Mesenchymal stem cell (in vitro differentiated cells and primary cell): ENCODE data around the gene GSK3B.

Experiments
- DNase-seq: peaks from one replicate; pipeline ENCODE4 v3.0.0-alpha.2; 2013
- H2AFZ ChIP-seq: one replicate; pipeline ENCODE4 v1.6.1; 2013; ENCODE audit warnings: low read depth, mild to moderate bottlenecking, control low read depth, inconsistent platforms, low read length, moderate library complexity
- H2AK5ac ChIP-seq: 2 replicates; pipeline ENCODE4 v1.6.1; 2013; ENCODE audit warnings: low read length, moderate library complexity, mild to moderate bottlenecking, inconsistent platforms; ENCODE audit not compliant: severe bottlenecking
- H2BK120ac ChIP-seq: one replicate; pipeline ENCODE4 v1.6.1; 2013; ENCODE audit warnings: low read depth, mild to moderate bottlenecking, inconsistent platforms, low read length, moderate library complexity
- H2BK12ac ChIP-seq, 2 experiments: one replicate each; pipeline ENCODE4 v1.6.1; 2013; ENCODE audit warnings: inconsistent platforms in 2 of 2, low read length in 2 of 2, mild to moderate bottlenecking in 2 of 2, moderate library complexity in 2 of 2, control low read depth in 1 of 2
- H2BK15ac ChIP-seq: one replicate; pipeline ENCODE4 v1.6.1; 2013; ENCODE audit warnings: mild to moderate bottlenecking, low read depth, inconsistent platforms; ENCODE audit not compliant: poor library complexity, severe bottlenecking
- H2BK5ac ChIP-seq: 2 replicates; pipeline ENCODE4 v1.6.1; 2013; ENCODE audit warnings: low read depth, mild to moderate bottlenecking, low read length, control low read depth, inconsistent platforms; ENCODE audit not compliant: poor library complexity, severe bottlenecking
- H3K14ac ChIP-seq, 2 experiments: one replicate each; pipeline ENCODE4 v1.6.1; 2013; ENCODE audit warnings: inconsistent platforms in 2 of 2, low read length in 2 of 2, control low read depth in 1 of 2, mild to moderate bottlenecking in 1 of 2, moderate library complexity in 1 of 2
- H3K18ac ChIP-seq, 2 experiments: one replicate each; pipeline ENCODE4 v1.6.1; 2013; ENCODE audit warnings: inconsistent platforms in 2 of 2, low read length in 2 of 2, control low read depth in 1 of 2, low read depth in 1 of 2, mild to moderate bottlenecking in 1 of 2
- H3K23ac ChIP-seq, 2 experiments: one replicate each; pipeline ENCODE4 v1.6.1; 2013; ENCODE audit warnings: inconsistent platforms in 2 of 2, low read length in 2 of 2, mild to moderate bottlenecking in 2 of 2, moderate library complexity in 2 of 2, control low read depth in 1 of 2
- H3K27ac ChIP-seq: 2 replicates; pipeline ENCODE4 v1.5.1; 2013; ENCODE audit warnings: mild to moderate bottlenecking, moderate library complexity, low read length, control low read depth, inconsistent platforms; ENCODE audit not compliant: poor library complexity, severe bottlenecking
- H3K27me3 ChIP-seq, 2 experiments: 2 replicates each; pipeline versions ENCODE4 v1.6.1 to v1.7.0; 2013; ENCODE audit warnings: low read length in 2 of 2, mild to moderate bottlenecking in 2 of 2, moderate library complexity in 2 of 2, control low read depth in 1 of 2, inconsistent platforms in 1 of 2; ENCODE audit not compliant: control insufficient read depth in 1 of 2, insufficient read depth in 1 of 2
- H3K36me3 ChIP-seq, 2 experiments: 2 replicates each; pipeline versions ENCODE4 v1.6.1 to v1.7.0; 2013; ENCODE audit warnings: low read length in 2 of 2, control low read depth in 1 of 2, inconsistent platforms in 1 of 2, low read depth in 1 of 2, mild to moderate bottlenecking in 1 of 2; ENCODE audit not compliant: insufficient read depth in 2 of 2, control insufficient read depth in 1 of 2
- H3K4ac ChIP-seq, 2 experiments: one replicate each; pipeline ENCODE4 v1.6.1; 2013; ENCODE audit warnings: inconsistent platforms in 2 of 2, low read length in 2 of 2, mild to moderate bottlenecking in 2 of 2, moderate library complexity in 2 of 2, control low read depth in 1 of 2, low read depth in 1 of 2
- H3K4me1 ChIP-seq: 2 replicates; pipeline ENCODE4 v1.6.1; 2013; ENCODE audit warnings: low read depth, low read length, control low read depth; ENCODE audit not compliant: control insufficient read depth, insufficient read depth
- H3K4me2 ChIP-seq: 2 replicates; pipeline ENCODE4 v1.6.1; 2013; ENCODE audit warnings: low read length, mild to moderate bottlenecking, inconsistent platforms; ENCODE audit not compliant: poor library complexity, severe bottlenecking
- H3K4me3 ChIP-seq, 2 experiments: 2 replicates each; pipeline versions ENCODE4 v1.5.1 to v1.7.0; 2013; ENCODE audit warnings: low read length in 2 of 2, mild to moderate bottlenecking in 2 of 2, control low read depth in 1 of 2, low read depth in 1 of 2; ENCODE audit not compliant: insufficient read depth in 1 of 2
- H3K79me1 ChIP-seq: replicated peaks from 2 replicates; pipeline ENCODE4 v1.6.1; 2013; ENCODE audit warnings: mild to moderate bottlenecking, control low read depth, low read length, inconsistent platforms; ENCODE audit not compliant: poor library complexity, severe bottlenecking
- H3K9ac ChIP-seq: 2 replicates; pipeline ENCODE4 v1.7.0; 2013; ENCODE audit warnings: mild to moderate bottlenecking, low read length, moderate library complexity
- H3K9me3 ChIP-seq: 2 replicates; pipeline ENCODE4 v1.7.0; 2013; ENCODE audit warnings: mild to moderate bottlenecking, low read length; ENCODE audit not compliant: control insufficient read depth
- H4K8ac ChIP-seq: one replicate; pipeline ENCODE4 v1.6.1; 2013; ENCODE audit warnings: inconsistent platforms, mild to moderate bottlenecking, low read length, moderate library complexity
- H4K91ac ChIP-seq: one replicate; pipeline ENCODE4 v1.6.1; 2013; ENCODE audit warnings: mild to moderate bottlenecking, low read length, inconsistent platforms
- WGBS: methylation state at CpG from one replicate; pipeline ENCODE4 v1.1.7; 2013; ENCODE audit warnings: mixed read lengths; 5-methylcytosine and 5-hydroxymethylcytosine counted together

Gene GSK3B

GRCh38 chr3:120102674-120103073, 8.4 kb upstream of the GSK3B start:
- Histone ChIP-seq H3K27ac (no peak overlapping the region), H4K91ac (no peak overlapping the region), H3K79me1 (peaks cover 18% of the 10 kb centered on the region), H2AFZ (no peak overlapping the region), H3K4ac (no peak overlapping the region), H3K36me3 (peaks cover 2 to 20% of the 10 kb centered on the region in 2 experiments), H2BK12ac (no peak overlapping the region), H3K9me3 (no peaks in the 10 kb centered on the region), H3K4me1 (peaks cover 4% of the 10 kb centered on the region), H3K4me3 (no peak overlapping the region), H4K8ac (no peak overlapping the region), H2BK15ac (no peak overlapping the region), H3K23ac (no peak overlapping the region), H2BK120ac (no peak overlapping the region), H3K18ac (no peak overlapping the region), H2AK5ac (no peak overlapping the region), H3K9ac (no peak overlapping the region), H3K27me3 (no peaks in the 10 kb centered on the region), H3K4me2 (no peak overlapping the region), H2BK5ac (no peak overlapping the region), H3K14ac (no peak overlapping the region)
- 98% methylated on average over 2 of the region's 3 CpGs for WGBS
- DNase-seq, result no peak

- H3K14ac ChIP-seq, result no peak overlapping the region
- H2BK5ac ChIP-seq, result no peak overlapping the region
- no peak overlapping the region for H2AFZ ChIP-seq
- H3K79me1 ChIP-seq, result peaks cover 18% of the 10 kb centered on the region
- no peak overlapping the region for H2BK12ac ChIP-seq
- no peak overlapping the region for H2AK5ac ChIP-seq
- no peak overlapping the region for H2BK15ac ChIP-seq
- H4K8ac ChIP-seq, result no peak overlapping the region
- H3K23ac ChIP-seq, result no peak overlapping the region
- peaks cover 2 to 20% of the 10 kb centered on the region in 2 experiments for H3K36me3 ChIP-seq
- H3K4me2 ChIP-seq, result no peak overlapping the region
- no CpG with 5 or more reads among the region's 3 CpGs for WGBS
- H3K27me3 ChIP-seq, result no peaks in the 10 kb centered on the region
- H3K4ac ChIP-seq, result no peak overlapping the region
- no peak for DNase-seq
- no peak overlapping the region for H3K27ac ChIP-seq
- H2BK120ac ChIP-seq, result no peak overlapping the region
- no peak overlapping the region for H3K9ac ChIP-seq
- H3K4me3 ChIP-seq, result no peak overlapping the region
- no peaks in the 10 kb centered on the region for H3K9me3 ChIP-seq
- H3K4me1 ChIP-seq, result peaks cover 4% of the 10 kb centered on the region
- no peak overlapping the region for H4K91ac ChIP-seq
- H3K18ac ChIP-seq, result no peak overlapping the region
Observed at GRCh38 chr3:120102232-120102631, 8.0 kb upstream of the GSK3B start.

DNA sequence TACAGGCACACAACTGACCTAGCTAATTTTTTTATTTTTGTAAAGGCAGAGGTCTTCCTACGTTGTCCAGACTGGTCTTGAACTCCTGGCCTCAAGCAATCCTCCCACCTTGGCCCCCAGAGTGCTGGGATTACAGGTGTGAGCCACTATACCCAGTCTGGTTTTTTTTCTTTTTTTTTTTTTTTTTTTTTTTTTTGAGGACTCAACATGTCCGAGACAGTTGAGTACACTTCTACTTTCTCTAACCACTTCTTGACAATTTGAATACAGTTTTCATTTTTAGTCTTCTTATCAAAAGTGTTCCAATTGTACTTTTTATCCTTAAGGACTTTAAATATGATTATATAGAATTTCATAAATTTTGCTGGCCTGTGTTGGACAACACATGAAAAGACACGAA, 7.4 kb upstream of the GSK3B start:
- H2AFZ ChIP-seq, result no peak overlapping the region
- no peak overlapping the region for H2AK5ac ChIP-seq
- H3K36me3 ChIP-seq, result peaks cover 2 to 20% of the 10 kb centered on the region in 2 experiments
- H4K91ac ChIP-seq, result no peak overlapping the region
- H2BK120ac ChIP-seq, result peak overlapping the region; percentile 5
- no peak for DNase-seq
- H3K14ac ChIP-seq, result no peak overlapping the region
- peaks cover 5% of the 10 kb centered on the region for H3K4me1 ChIP-seq
- no peak overlapping the region for H3K27ac ChIP-seq
- no peak overlapping the region for H3K4me3 ChIP-seq
- WGBS, result 85% methylated on average over 2 of the region's 3 CpGs
- H2BK12ac ChIP-seq, result no peak overlapping the region
- no peaks in the 10 kb centered on the region for H3K9me3 ChIP-seq
- H3K27me3 ChIP-seq, result no peaks in the 10 kb centered on the region
- H3K4me2 ChIP-seq, result no peak overlapping the region
- H3K18ac ChIP-seq, result no peak overlapping the region
- no peak overlapping the region for H4K8ac ChIP-seq
- no peak overlapping the region for H3K9ac ChIP-seq
- H2BK15ac ChIP-seq, result no peak overlapping the region
- no peak overlapping the region for H3K23ac ChIP-seq
- H3K4ac ChIP-seq, result no peak overlapping the region
- no peak overlapping the region for H2BK5ac ChIP-seq
- peaks cover 20% of the 10 kb centered on the region for H3K79me1 ChIP-seq

DNA sequence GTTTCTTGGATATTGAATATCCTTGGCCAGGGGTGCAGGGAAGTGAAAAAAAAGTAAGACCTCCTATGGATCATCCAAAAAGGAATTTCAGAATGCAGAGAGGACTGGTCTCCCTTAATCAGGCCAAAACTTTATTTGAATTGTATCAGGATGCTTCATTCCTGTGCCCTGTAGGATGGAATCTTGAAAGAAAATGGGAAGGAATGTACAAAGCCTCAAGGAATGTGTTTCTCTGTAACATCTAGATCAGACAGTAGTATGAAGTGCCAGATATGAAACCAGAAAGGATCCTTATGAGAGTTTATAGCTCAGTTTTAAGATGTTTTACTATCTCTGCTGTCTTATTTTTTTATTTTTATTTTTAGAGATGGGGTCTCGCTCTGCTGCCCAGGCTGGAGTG, 6.5 kb upstream of the GSK3B start:
- Histone ChIP-seq H3K9me3 (no peaks in the 10 kb centered on the region), H2BK5ac (no peak overlapping the region), H2AK5ac (no peak overlapping the region), H3K4ac (no peak overlapping the region), H2BK15ac (no peak overlapping the region), H3K36me3 (peaks cover 2 to 20% of the 10 kb centered on the region in 2 experiments), H3K18ac (no peak overlapping the region), H3K79me1 (peaks cover 20% of the 10 kb centered on the region), H2BK120ac (no peak overlapping the region), H2BK12ac (no peak overlapping the region), H2AFZ (no peak overlapping the region), H4K8ac (no peak overlapping the region), H3K27ac (peak overlapping the region; percentile 12), H3K4me1 (peaks cover 7% of the 10 kb centered on the region), H3K4me2 (no peak overlapping the region), H4K91ac (no peak overlapping the region), H3K9ac (no peak overlapping the region), H3K27me3 (no peaks in the 10 kb centered on the region), H3K4me3 (no peak overlapping the region), H3K23ac (no peak overlapping the region), H3K14ac (no peak overlapping the region)
- 100% methylated on average over 1 of the region's 1 CpG for WGBS
- no peak for DNase-seq
